Measurements from ENCODE around the gene OVOL2. TPM values are rescaled to one million over a fixed set of nuclear protein-coding genes. Genes with fewer than 3 reads are reported as not detected.

Gene OVOL2
- total RNA-seq, 1 donor from 2014 or later, result not detected

GRCh38 chr20:18046535-18046934 lies 11.2 kb downstream of the OVOL2 start:
- Mint-ChIP-seq H3K27ac (no peak overlapping the region), H3K4me3 (no peak overlapping the region), H3K4me1 (peaks cover 4% of the 10 kb centered on the region), H3K9me3 (no peaks in the 10 kb centered on the region), H3K27me3 (peaks cover 23% of the 10 kb centered on the region), H3K36me3 (ENCODE audit: low read depth) (no peaks in the 10 kb centered on the region)
- ChIA-PET POLR2A (no interaction called here), CTCF (no interaction called here)
- DNase-seq (no peak), ATAC-seq (ENCODE audit: low read depth) (no peak)
- TF ChIP-seq, protein P1, sequence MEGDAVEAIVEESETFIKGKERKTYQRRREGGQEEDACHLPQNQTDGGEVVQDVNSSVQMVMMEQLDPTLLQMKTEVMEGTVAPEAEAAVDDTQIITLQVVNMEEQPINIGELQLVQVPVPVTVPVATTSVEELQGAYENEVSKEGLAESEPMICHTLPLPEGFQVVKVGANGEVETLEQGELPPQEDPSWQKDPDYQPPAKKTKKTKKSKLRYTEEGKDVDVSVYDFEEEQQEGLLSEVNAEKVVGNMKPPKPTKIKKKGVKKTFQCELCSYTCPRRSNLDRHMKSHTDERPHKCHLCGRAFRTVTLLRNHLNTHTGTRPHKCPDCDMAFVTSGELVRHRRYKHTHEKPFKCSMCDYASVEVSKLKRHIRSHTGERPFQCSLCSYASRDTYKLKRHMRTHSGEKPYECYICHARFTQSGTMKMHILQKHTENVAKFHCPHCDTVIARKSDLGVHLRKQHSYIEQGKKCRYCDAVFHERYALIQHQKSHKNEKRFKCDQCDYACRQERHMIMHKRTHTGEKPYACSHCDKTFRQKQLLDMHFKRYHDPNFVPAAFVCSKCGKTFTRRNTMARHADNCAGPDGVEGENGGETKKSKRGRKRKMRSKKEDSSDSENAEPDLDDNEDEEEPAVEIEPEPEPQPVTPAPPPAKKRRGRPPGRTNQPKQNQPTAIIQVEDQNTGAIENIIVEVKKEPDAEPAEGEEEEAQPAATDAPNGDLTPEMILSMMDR (IDR thresholded peaks at IDR 0.05), result no peak
- intact Hi-C loops (cut with micrococcal nuclease), result no loop called here

DNA sequence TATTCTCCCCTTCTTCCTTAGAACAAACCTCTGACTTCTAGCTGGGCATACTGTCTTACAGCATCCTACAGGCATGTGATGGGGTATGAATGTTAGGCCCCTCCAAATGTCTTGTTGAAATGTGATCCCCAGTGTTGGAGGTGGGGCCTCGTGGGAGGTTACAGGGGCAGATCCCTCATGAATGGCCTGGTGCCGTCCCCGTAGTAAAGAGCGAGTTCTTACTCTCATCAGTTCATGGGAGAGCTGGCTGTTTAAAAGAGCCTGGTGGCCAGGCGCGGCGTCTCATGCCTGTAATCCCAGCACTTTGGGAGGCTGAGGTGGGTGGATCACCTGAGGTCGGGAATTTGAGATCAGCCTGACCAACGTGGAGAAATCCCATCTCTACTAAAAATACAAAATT lies 15.5 kb downstream of the OVOL2 start:
- Mint-ChIP-seq H3K27me3 (peaks cover 31% of the 10 kb centered on the region), H3K9me3 (no peaks in the 10 kb centered on the region), H3K27ac (no peak overlapping the region), H3K4me3 (no peak overlapping the region), H3K36me3 (ENCODE audit: low read depth) (no peaks in the 10 kb centered on the region), H3K4me1 (no peaks in the 10 kb centered on the region)
- no peak for ATAC-seq (ENCODE audit: low read depth)
- intact Hi-C loops (cut with micrococcal nuclease), result no loop called here
- ChIA-PET POLR2A (no interaction called here), CTCF (no interaction called here)
- no peak for DNase-seq
- TF ChIP-seq, protein P1 (IDR thresholded peaks at IDR 0.05), result no peak

DNA sequence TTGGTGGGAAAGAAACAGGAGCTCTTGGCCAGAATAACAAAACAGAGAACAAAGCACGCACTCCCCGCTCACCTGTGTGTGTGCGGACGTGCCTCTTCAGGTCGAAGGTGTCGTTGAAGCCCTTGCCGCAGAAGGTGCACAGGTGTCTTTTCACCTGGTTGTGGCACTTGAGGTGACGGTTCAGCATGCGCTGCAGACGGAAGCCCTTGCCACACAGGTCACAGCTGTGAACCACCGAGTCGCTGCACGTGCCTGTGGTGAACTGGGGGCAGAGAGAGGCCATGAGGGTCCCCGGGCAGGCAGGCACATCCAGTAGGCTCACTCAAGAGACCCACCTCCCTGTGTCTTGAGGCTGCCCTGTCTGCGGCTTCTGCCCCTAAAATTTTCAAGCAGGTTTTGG lies 16.3 kb downstream of the OVOL2 start:
- intact Hi-C loops (cut with micrococcal nuclease), result no loop called here
- TF ChIP-seq, protein P1 (IDR thresholded peaks at IDR 0.05), result no peak
- Mint-ChIP-seq H3K4me3 (no peak overlapping the region), H3K36me3 (ENCODE audit: low read depth) (no peaks in the 10 kb centered on the region), H3K9me3 (no peaks in the 10 kb centered on the region), H3K27ac (no peak overlapping the region), H3K4me1 (no peaks in the 10 kb centered on the region), H3K27me3 (peaks cover 32% of the 10 kb centered on the region)
- no peak for ATAC-seq (ENCODE audit: low read depth)
- CTCF ChIA-PET, result no interaction called here
- POLR2A ChIA-PET, result no interaction called here
- DNase-seq, result no peak

GRCh38 chr20:18039063-18039462 lies 18.7 kb downstream of the OVOL2 start:
- H3K36me3 Mint-ChIP-seq (ENCODE audit: low read depth), result no peaks in the 10 kb centered on the region
- H3K4me3 Mint-ChIP-seq, result no peak overlapping the region
- TF ChIP-seq, protein P1 (IDR thresholded peaks at IDR 0.05), result no peak
- CTCF ChIA-PET, result no interaction called here
- no peaks in the 10 kb centered on the region for H3K4me1 Mint-ChIP-seq
- H3K27me3 Mint-ChIP-seq, result peaks cover 29% of the 10 kb centered on the region
- H3K27ac Mint-ChIP-seq, result no peak overlapping the region
- intact Hi-C loops (cut with micrococcal nuclease), result no loop called here
- no peaks in the 10 kb centered on the region for H3K9me3 Mint-ChIP-seq
- POLR2A ChIA-PET, result interaction anchor here (0.5 kb wide), 1 partner anchor 454 kb away, joined by 4 read pairs; no protein-coding TSS in a partner anchor
- no peak for ATAC-seq (ENCODE audit: low read depth)
- DNase-seq, result no peak

DNA sequence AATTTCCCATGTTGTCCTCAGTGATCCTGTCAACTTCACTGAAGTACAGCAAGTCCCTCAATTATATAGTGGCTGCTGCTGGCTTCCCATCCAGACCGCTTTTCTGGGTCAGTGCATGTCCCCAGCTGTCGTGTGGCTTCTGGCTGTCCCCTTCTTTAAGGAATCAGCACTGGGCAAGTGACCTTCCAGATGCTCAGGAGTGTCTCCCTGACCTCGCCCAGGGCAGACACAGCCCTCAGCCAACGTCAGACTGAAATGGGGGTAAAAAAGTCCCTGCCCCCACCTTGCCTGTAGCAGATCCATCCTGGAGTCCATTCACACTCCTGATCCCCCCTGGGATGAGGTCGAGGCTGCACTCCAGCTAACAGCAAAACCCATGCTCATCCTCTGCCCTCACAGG lies 23.7 kb downstream of the OVOL2 start:
- CTCF ChIA-PET, result no interaction called here
- Mint-ChIP-seq H3K4me1 (no peaks in the 10 kb centered on the region), H3K36me3 (ENCODE audit: low read depth) (no peaks in the 10 kb centered on the region), H3K9me3 (no peaks in the 10 kb centered on the region), H3K27ac (no peak overlapping the region), H3K27me3 (peaks cover 12% of the 10 kb centered on the region), H3K4me3 (no peak overlapping the region)
- DNase-seq, result no peak
- intact Hi-C loops (cut with micrococcal nuclease), result no loop called here
- TF ChIP-seq, protein P1 (IDR thresholded peaks at IDR 0.05), result no peak
- no peak for ATAC-seq (ENCODE audit: low read depth)
- POLR2A ChIA-PET, result no interaction called here
